K562 (cell line): ENCODE data around the gene BEND4. TPM values are rescaled to one million over a fixed set of nuclear protein-coding genes. Genes with fewer than 3 reads are reported as not detected.

Experiments
- ATAC-seq: fragments of 200-7000 bp; cut with Tn5 transposase; 3 replicates; pipeline ENCODE4 v1.9.1; 2020; ENCODE audit warnings: moderate library complexity
- BruUV-seq: library from RNA; stranded (reverse); fragments of 400-500 nt; replicated peaks from 2 replicates; lab custom pipeline; 2021; lab: Mats Ljungman, UMichigan
- CTCF ChIA-PET: fragments of 300-600 bp; formaldehyde crosslinking; extraction: SDS; loops from one replicate; lab custom pipeline; 2021; ENCODE audit warnings: low intra/inter-chr PET ratio; lab: Yijun Ruan, JAX
- POLR2A ChIA-PET: fragments of 300-600, 350-650 bp; sonication (Branson Sonifier 250); formaldehyde crosslinking; extraction: SDS; loops from one replicate; lab custom pipeline; 2021; ENCODE audit warnings: antibody characterized with exemption, inconsistent platforms; lab: Yijun Ruan, JAX
- DNase-seq, 4 experiments: peaks; one replicate each; pipeline versions ENCODE4 v3.0.0 to v3.0.0-alpha.2; 2011 to 2018; ENCODE audit warnings: low spot score in 3 of 4, mixed read lengths in 3 of 4; ENCODE audit errors: extremely low read depth in 1 of 4
- FAIRE-seq: peaks from 2 replicates; lab custom pipeline; 2011; peaks lifted over from hg19 to GRCh38; lab: Jason Lieb, UNC
- H2AFZ ChIP-seq: 2 replicates; pipeline ENCODE4 v1.6.0; 2011; ENCODE audit warnings: low read depth, low read length, control low read depth, inconsistent platforms
- H3K27ac ChIP-seq: fragments of 200-600 bp; 3 replicates; pipeline ENCODE4 v1.8.0; 2011; ENCODE audit warnings: low read depth, mild to moderate bottlenecking, control low read depth, inconsistent platforms, low read length, moderate library complexity, mixed read lengths; ENCODE audit errors: extremely low read depth
- H3K27me3 ChIP-seq, 2 experiments: fragments of 300-600 bp in 1 of 2; 2 replicates in 1 of 2; 3 replicates in 1 of 2; pipeline versions ENCODE4 v1.6.0 to v1.8.0; 2011; ENCODE audit warnings: inconsistent platforms in 2 of 2, low read length in 2 of 2, mild to moderate bottlenecking in 1 of 2, mixed read lengths in 1 of 2, moderate library complexity in 1 of 2; ENCODE audit not compliant: control insufficient read depth in 2 of 2, insufficient read depth in 2 of 2
- H3K36me3 ChIP-seq: fragments of 300-600 bp; 3 replicates; pipeline ENCODE4 v1.8.0; 2011; ENCODE audit warnings: mild to moderate bottlenecking, low read length, inconsistent platforms; ENCODE audit not compliant: control insufficient read depth, insufficient read depth
- H3K4me1 ChIP-seq, 2 experiments: fragments of 200-600 bp in 1 of 2; replicated peaks in 1 of 2; 2 replicates in 1 of 2; 3 replicates in 1 of 2; pipeline versions ENCODE4 v1.5.1 to v1.8.0; 2011; ENCODE audit warnings: inconsistent platforms in 2 of 2, low read length in 2 of 2, mild to moderate bottlenecking in 1 of 2, mixed read lengths in 1 of 2, moderate library complexity in 1 of 2; ENCODE audit not compliant: control insufficient read depth in 2 of 2, insufficient read depth in 2 of 2
- H3K4me2 ChIP-seq: 2 replicates; pipeline ENCODE4 v1.6.1; 2011; ENCODE audit warnings: low read length, control low read depth, inconsistent platforms, mixed read lengths; ENCODE audit not compliant: insufficient read depth
- H3K4me3 ChIP-seq: fragments of 200-600 bp; sonication (generic), shearing (Covaris generic); 2 replicates; pipeline ENCODE4 v1.5.1; 2016; ENCODE audit warnings: control low read depth, inconsistent platforms
- H3K79me2 ChIP-seq: fragments of 200-600 bp; 3 replicates; pipeline ENCODE4 v1.8.0; 2011; ENCODE audit warnings: low read length, inconsistent platforms; ENCODE audit not compliant: control insufficient read depth, insufficient read depth
- H3K9ac ChIP-seq, 2 experiments: 2 replicates each; pipeline versions ENCODE4 v1.6.0 to v1.6.1; 2011; ENCODE audit warnings: low read depth in 2 of 2, low read length in 2 of 2, control low read depth in 1 of 2, inconsistent platforms in 1 of 2, mild to moderate bottlenecking in 1 of 2, mixed read lengths in 1 of 2; ENCODE audit not compliant: insufficient read depth in 1 of 2
- H3K9me1 ChIP-seq: one replicate; pipeline ENCODE4 v1.6.0; 2011; ENCODE audit warnings: inconsistent platforms, mild to moderate bottlenecking, low read length, moderate library complexity; ENCODE audit not compliant: control insufficient read depth, insufficient read depth
- H3K9me3 ChIP-seq: replicated peaks from 2 replicates; pipeline ENCODE4 v1.5.1; 2011; ENCODE audit warnings: low read depth, low read length, inconsistent platforms; ENCODE audit not compliant: control insufficient read depth, insufficient read depth
- H4K20me1 ChIP-seq: replicated peaks from 2 replicates; pipeline ENCODE4 v1.6.1; 2011; ENCODE audit warnings: low read length, inconsistent platforms, mixed read lengths; ENCODE audit not compliant: control insufficient read depth, insufficient read depth
- ELK1 ChIP-seq: sonication (generic); formaldehyde crosslinking; IDR thresholded peaks from 2 replicates; pipeline ENCODE4 v1.8.1; 2022; ENCODE audit warnings: missing genetic modification reagents
- FOXK1 ChIP-seq: sonication (generic); formaldehyde crosslinking; IDR thresholded peaks from 2 replicates; pipeline ENCODE4 v1.8.0; 2022; ENCODE audit warnings: missing genetic modification reagents, mild to moderate bottlenecking, borderline replicate concordance
- NR2F6 ChIP-seq: fragments of 450-650 bp; formaldehyde crosslinking; IDR thresholded peaks from 2 replicates; pipeline ENCODE4 v1.4.0; 2020; ENCODE audit warnings: mild to moderate bottlenecking
- ZBTB49 ChIP-seq: sonication (generic); formaldehyde crosslinking; IDR thresholded peaks from 2 replicates; pipeline ENCODE4 v1.8.0; 2022; ENCODE audit warnings: missing genetic modification reagents, mild to moderate bottlenecking, borderline replicate concordance
- ZNF175 ChIP-seq: fragments of 200-800 bp; sonication (Bioruptor generic); IDR thresholded peaks from 2 replicates; pipeline ENCODE4 v1.6.1; 2016; ENCODE audit warnings: low read depth, mild to moderate bottlenecking, missing genetic modification characterization, missing compliant biosample characterization
- ZNF507 ChIP-seq: conservative IDR thresholded peaks from 2 replicates; pipeline ENCODE4 v1.6.1; 2017; ENCODE audit warnings: missing genetic modification characterization, missing compliant biosample characterization
- ZNF699 ChIP-seq: fragments of 250-450 bp; sonication (Bioruptor Pico); IDR thresholded peaks from 2 replicates; pipeline ENCODE4 v1.8.0; 2021; ENCODE audit warnings: mild to moderate bottlenecking, moderate library complexity; ENCODE audit not compliant: insufficient replicate concordance
- WGBS: fragments of 100-300 bp; shearing (Covaris generic); methylation state at CpG from one replicate; pipeline ENCODE4 v1.1.6; 2016; ENCODE audit warnings: low coverage, mixed read lengths; ENCODE audit not compliant: insufficient coverage; ENCODE audit errors: missing lambda C conversion rate; 5-methylcytosine and 5-hydroxymethylcytosine counted together
- in situ Hi-C: fragments of 300-500 bp; cut with MboI; formaldehyde crosslinking; loops from 4 replicates; pipeline ENCODE4 v1.15.0; 2018; ENCODE audit warnings: inconsistent platforms, mixed read lengths
- intact Hi-C: fragments of 100-400 bp; cut with micrococcal nuclease; formaldehyde crosslinking; loops from 2 replicates; pipeline ENCODE4 v1.14.2; 2022
- polyA plus RNA-seq, 8 experiments: library from polyadenylated mRNA; depleted of rRNA in 4 of 8; stranded (reverse) in 5 of 8; unstranded in 3 of 8; fragments of >200 nt; fragmentation: Nextera tagmentation in 2 of 8; fragmentation: Illumina TruSeq in 1 of 8; extraction: Ambion mirVana in 2 of 8; extraction: Trizol in 1 of 8; gene quantifications; 2 replicates each; pipeline versions ENCODE4 v1.2.1 to v1.2.3, GENCODE V29; 2011 to 2014; ENCODE audit warnings: inconsistent platforms in 1 of 8, missing spikeins in 1 of 8
- total RNA-seq, 7 experiments: library from RNA; depleted of rRNA in 6 of 7; stranded (reverse); fragments of >200 nt in 6 of 7; fragmentation: Illumina TruSeq in 2 of 7; extraction: Trizol in 2 of 7; gene quantifications; 2 replicates each; pipeline versions ENCODE4 v1.2.1 to v1.2.3, GENCODE V29; 2011 to 2021; ENCODE audit warnings: low replicate concordance in 1 of 7

The BEND4 gene
- total and polyA plus RNA-seq, 9 of the 15 experiments (the other 6 are each of a cell fraction or from before 2014, with no cell fraction given), result not detected

GRCh38 chr4:42104521-42104920, 47.9 kb downstream of the BEND4 start:
- Histone ChIP-seq H3K9me3 (no peaks in the 10 kb centered on the region), H3K79me2 (no peaks in the 10 kb centered on the region), H3K4me1 (no peaks in the 10 kb centered on the region), H3K4me3 (no peak overlapping the region), H3K4me2 (no peak overlapping the region), H3K27me3 (peaks cover 0 to 5% of the 10 kb centered on the region in 2 experiments; a peak in 1 of 5 replicates), H3K36me3 (no peaks in the 10 kb centered on the region), H3K27ac (no peak overlapping the region), H2AFZ (no peak overlapping the region), H4K20me1 (no peaks in the 10 kb centered on the region), H3K9ac (no peak overlapping the region), H3K9me1 (no peaks in the 10 kb centered on the region)
- TF ChIP-seq ZBTB49 (CRISPR knock-in tag), result no peak
- no peak for TF ChIP-seq ZNF175 (CRISPR knock-in tag)
- TF ChIP-seq ZNF699 (CRISPR knock-in tag), result no peak
- TF ChIP-seq ZNF507, result no peak
- no peak for TF ChIP-seq ELK1 (CRISPR knock-in tag)
- TF ChIP-seq FOXK1 (CRISPR knock-in tag), result no peak
- TF ChIP-seq NR2F6 (CRISPR knock-in tag), result no peak
- in situ Hi-C loops (no loop called here), intact Hi-C loops (no loop called here)
- DNase-seq (no peak), FAIRE-seq (no peak), ATAC-seq (no peak)
- ChIA-PET CTCF (no interaction called here), POLR2A (interaction anchor here (0.5 kb wide), 1 partner anchor 125 kb away, joined by 7 read pairs; no protein-coding TSS in a partner anchor)
- no TSS peak for BruUV-seq
- 0% methylated on average over 2 of the region's 2 CpGs for WGBS
